ENCODE measurements around the gene LPAR4.
"Not testable (repeated sequence)": the region's sequence is repeated elsewhere in the genome, so short reads cannot be mapped to it uniquely, and the experiment has no call there.

LPAR4 gene

DNA sequence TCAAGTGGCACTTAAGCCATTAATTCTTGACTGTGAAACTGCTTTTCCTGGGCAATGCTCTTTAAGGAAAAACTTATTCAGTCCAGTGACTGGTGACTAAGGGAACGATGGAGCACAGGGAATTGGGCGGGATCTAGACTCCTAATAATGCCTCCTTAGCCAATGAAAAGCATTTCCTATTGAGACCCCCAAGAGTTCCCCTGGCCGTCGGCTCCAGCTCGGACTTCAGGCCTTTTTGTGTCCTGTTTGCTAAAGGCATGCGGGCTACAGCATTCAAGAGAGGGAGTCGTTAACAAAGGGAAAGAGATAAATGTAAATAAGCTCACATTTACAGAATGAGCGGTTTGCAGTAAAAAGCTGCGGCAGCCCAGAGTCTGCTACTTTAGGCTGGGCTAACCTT lies at the start of gene LPAR4:
Gene LPAR4 (plus strand): TSS at position 232 of the 400 bp plus-strand sequence. CDS start 7,150 bp downstream, outside the sequence.
- no peak for DNase-seq (ENCODE audit: low read depth in 2 of 2)

DNA sequence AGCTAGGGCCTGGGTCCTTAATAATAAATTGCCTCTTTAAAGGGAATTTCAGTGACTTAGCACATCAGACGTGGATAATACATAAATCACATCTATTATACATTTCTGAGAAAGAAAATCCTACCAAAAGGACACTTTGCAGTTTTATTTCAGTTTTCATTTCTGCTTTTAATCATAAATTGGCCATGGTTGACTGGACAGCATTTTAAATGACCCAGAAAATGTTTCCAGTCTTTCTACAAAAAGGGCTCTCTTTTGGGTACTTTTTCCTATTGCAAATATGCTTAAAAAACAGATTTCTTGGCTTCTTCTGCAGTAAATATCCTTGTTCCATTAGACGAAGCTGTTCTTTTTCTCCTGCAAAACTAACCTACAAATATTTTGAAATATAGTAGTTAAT lies 41.4 kb upstream of the LPAR4 start:
- no peak for DNase-seq (ENCODE audit: low read depth in 2 of 2)

GRCh38 chrX:78708262-78708661 lies 39.3 kb upstream of the LPAR4 start:
- DNase-seq (ENCODE audit: low read depth in 2 of 2): no peak

DNA sequence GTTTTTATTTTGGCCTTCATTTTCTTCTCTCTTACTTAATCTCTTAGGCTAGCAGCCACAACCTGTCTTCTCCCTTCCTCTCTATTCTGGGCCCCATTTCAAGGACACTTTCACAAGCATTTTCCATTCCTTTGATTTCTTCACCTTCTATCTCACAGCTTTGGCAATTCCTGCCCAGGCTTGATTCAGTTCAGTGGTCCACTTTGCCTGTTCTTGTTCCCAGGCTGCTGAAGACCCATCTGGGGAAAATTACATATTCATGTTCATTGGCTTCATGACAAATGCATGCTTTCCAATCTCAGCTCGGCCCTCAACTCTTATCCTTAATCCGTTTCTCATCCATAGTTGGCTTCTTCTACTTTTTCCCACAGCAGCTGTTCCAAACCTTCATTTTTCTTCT lies 38.7 kb upstream of the LPAR4 start:
- DNase-seq (ENCODE audit: low read depth in 2 of 2): no peak

- DNase-seq (ENCODE audit: low read depth in 2 of 2): no peak
Observed at GRCh38 chrX:78710171-78710570, 37.3 kb upstream of the LPAR4 start.

DNA sequence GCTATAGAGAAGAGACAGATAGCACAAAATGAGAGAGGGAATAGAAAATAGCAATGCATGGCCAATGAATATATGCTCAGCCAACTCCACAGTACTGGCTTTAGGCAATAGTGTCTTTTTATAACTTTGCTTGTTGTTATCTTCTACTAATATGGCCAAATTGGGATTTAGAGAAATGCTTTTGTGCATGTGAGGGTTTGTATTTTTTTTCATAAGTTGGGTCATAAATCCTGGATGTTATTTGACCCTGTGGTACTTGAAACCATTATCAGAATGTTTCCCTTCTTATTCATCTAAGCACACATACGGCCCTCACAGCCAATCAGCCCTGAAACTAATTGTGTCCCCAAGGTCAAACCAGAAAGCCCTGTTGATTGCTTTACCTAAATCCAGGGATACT lies 35.2 kb upstream of the LPAR4 start:
- DNase-seq (ENCODE audit: low read depth in 2 of 2): no peak

GRCh38 chrX:78725287-78725686 lies 22.2 kb upstream of the LPAR4 start:
- DNase-seq (ENCODE audit: low read depth in 2 of 2): no peak

DNA sequence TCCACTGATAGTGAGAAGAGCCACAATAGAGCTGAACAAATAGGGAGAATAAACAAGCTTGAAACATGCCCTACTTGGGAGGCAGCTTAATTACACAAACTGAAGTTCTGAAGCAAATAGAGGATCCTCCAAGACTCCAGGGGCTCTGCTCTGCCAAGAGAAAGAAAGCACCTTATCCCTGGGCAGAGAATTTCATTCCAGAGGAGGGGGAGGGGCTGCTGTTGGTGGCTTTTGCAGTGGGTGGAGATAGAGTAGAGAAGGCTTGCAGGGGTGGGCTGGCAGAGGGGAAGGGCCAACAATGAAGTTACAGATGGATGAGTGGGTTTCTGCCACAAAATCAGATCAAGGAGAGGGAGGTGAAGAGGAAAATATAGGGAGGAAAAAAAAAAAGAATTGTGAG lies 1.0 kb upstream of the LPAR4 start:
- DNase-seq (ENCODE audit: low read depth in 2 of 2): no peak

DNA sequence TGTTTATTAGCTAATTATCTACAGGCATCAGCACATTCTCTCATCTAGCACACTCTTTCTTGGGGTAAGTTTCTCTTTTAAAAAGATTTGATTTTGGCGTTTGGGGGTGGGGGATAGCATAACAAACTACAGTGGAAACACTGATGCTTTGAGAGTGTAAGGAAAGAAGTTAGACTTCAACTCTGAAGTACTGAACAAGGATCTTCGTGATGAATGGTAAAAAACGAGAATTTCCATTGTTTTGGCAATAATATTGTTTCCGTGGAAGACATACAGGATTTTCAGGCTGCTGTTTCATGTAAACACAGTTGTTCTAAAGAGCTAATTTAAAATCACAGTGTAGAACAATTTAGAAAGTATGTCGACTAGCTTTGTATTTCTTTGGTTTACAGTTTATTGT lies 451 bp downstream of the LPAR4 start:
- no peak for DNase-seq (ENCODE audit: low read depth in 2 of 2)

- no peak for DNase-seq (ENCODE audit: low read depth in 2 of 2)
Observed at GRCh38 chrX:78748846-78749245, 1.3 kb downstream of the LPAR4 start.

DNA sequence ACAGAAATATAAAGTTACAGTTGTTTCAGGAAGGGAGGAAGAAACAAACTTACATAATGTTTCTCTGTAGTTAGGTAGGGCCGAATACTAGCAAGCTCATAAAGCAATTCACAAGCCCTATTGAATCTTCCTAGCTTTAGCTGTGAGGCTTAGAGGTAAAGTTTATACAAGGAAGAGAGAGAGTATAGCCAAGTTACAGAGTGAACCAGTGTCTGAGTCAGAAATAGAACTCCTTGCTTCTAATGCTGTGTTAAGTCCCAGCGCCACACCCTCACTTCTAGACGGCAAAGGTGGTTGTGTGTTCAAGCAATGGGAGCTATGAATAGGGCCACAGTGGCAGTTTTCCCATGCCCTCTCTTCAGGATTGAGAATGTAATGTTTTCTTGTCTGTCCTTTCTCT lies 6.1 kb downstream of the LPAR4 start:
- DNase-seq (ENCODE audit: low read depth in 2 of 2): no peak

GRCh38 chrX:78754917-78755316 lies 7.4 kb downstream of the LPAR4 start:
- no peak for DNase-seq (ENCODE audit: low read depth in 2 of 2)

GRCh38 chrX:78759081-78759480 lies 11.6 kb downstream of the LPAR4 start:
- no peak for DNase-seq (ENCODE audit: low read depth in 2 of 2)

DNA sequence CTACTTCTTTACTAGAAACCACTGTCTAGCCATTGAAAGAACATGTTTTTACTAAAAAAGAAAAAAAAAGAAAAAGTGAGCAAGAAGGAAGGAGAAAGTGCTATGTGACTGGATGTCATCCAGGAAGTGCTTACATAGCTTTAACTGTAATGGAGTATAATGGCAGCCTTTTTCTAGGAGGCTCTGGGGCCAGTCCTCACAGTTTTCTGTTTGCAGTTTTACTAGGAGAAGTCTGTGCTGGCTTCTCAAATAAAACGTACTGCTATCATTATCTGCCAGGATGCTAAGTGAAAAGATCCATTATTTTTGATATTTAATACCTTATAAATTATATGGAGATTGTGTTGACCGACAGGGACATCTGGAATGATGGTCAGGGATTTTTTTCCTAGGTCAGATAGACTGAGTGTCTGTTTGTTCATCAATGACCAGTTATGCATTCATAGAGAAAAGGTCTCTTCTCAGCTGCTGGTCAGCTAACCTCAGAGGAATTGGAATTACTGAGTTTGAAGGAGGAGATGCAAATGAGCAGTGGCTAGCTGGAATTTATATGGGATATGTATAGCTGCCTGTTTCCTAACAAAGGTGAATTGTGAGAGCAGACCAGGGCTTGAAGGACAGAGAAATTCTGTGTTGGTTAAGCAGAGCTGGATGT lies 21.7 kb downstream of the LPAR4 start:
- no peak for DNase-seq (ENCODE audit: low read depth in 2 of 2)

- no peak for DNase-seq (ENCODE audit: low read depth in 2 of 2)
Observed at GRCh38 chrX:78769946-78770345, 22.4 kb downstream of the LPAR4 start.

- no peak for DNase-seq (ENCODE audit: low read depth in 2 of 2)
Observed at GRCh38 chrX:78796916-78797315, 49.4 kb downstream of the LPAR4 start.

DNA sequence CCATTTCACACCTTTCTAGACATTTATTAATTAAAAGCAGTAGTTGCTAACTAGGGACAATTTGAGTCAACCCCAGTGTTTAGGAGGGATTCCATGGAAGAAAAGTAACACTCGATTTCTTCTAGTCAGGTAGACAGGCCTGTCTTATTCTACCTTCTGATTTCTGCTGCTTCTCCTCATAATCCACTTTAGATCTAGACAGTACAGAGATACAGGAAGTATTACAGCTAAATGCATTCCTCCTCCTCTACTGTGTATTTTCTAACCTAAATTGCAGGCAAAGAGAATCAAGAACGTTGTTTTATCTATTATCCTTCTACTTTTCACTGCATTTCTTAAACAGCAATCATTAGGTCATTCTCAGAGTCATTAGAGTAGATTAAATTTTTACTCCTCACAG lies 52.6 kb downstream of the LPAR4 start:
- no peak for DNase-seq (ENCODE audit: low read depth in 2 of 2)

DNA sequence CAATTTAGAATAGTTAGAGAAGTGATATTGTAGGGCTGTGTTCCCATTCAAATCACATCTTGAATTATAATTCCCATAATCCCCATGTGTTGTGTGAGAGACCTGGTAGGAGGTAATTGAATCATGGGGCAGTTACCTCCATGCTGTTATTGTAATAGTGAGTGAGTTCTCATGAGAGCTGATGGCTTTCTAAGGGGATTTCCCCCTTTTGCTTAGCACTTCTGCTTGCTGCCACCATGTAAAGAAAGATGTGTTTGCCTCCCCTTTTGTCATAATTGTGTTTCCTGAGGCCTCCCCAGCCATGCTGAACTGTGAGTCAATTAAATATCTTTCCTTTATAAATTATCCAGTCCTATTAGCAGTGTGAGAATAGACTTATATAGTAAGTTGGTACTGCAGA lies 53.2 kb downstream of the LPAR4 start:
- DNase-seq (ENCODE audit: low read depth in 2 of 2): no peak

DNA sequence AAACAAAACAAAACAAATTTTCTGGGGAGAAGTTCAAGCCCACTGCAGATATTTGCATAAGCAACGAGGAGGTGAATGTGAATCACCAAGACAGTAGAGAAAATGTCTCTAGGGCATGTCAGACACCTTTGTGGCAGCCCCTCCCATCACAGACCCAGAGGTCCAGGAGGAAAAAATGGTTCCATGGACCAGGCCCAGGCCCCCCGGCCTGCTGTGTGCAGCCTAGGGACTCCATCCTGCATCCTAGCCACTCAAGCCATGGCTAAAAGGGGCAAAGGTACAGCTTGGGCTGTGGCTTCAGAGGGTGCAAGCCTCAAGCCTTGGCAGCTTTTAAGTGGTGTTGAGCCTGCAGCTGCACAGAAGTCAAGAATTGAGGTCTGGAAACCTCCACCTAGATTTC lies 54.0 kb downstream of the LPAR4 start:
- no peak for DNase-seq (ENCODE audit: low read depth in 2 of 2)

DNA sequence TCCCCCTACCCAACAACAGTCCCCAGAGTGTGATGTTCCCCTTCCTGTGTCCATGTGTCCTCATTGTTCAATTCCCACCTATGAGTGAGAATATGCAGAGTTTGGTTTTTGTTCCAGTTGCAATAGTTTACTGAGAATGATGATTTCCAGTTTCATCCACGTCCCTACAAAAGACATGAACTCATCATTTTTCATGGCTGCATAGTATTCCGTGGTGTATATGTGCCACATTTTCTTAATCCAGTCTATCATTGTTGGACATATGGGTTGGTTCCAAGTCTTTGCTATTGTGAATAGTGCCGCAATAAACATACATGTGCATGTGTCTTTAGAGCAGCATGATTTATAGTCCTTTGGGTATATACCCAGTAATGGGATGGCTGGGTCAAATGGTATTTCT lies 55.0 kb downstream of the LPAR4 start:
- DNase-seq (ENCODE audit: low read depth in 2 of 2): not testable (repeated sequence)
